ENCODE measurements around the gene LNPEP.
A peak's percentile ranks its signal among the peaks of the same experiment; 100 is the strongest.

Gene LNPEP

DNA sequence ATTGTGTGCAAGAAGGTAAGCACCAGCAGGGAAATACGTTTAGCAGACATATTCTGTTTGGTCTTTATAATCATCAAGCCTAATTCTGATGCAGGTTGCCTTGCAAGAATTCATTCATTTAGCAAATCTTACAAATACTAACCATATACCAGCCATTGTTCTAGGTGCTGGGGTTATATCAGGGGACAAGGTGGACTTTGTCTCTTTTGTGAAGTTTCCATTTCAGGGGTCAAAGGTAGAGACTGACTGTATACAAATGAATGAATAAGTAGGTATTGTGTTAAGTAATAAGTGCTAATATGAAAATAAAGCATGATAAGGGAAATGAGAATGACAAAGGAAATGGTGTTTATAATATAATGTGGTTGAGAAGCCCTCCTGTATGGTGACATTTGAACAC, 64.0 kb downstream of the LNPEP start:
- in situ Hi-C loops (cut with HindIII; ENCODE audit: low pct_unique_long_range_greater_than_20kb, low sequenced_read_pairs), result no loop called here
- no peak for DNase-seq (ENCODE audit: low read depth in 1 of 2, low spot score in 1 of 2)
- no peak for TF ChIP-seq JUND (IDR thresholded peaks at IDR 0.05; ENCODE audit: low read depth)

DNA sequence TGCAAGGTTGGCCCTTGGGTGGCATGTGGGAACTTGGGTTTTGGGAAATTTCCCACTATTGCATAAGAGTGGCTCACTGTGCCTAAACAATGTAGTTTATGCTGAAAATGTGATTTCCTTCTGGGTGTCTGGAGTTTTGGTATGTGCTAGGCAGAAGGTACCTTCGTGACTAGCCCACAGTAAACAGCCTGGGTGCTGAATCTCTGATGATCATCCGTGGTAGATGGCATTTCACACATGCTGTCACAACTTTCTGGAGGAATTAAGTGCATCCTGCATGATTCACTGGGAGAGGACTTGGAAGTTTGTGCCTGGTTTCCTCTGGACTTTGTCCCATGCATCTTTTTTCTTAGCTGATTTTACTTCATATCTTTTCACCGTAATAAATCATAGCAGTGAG, 64.5 kb downstream of the LNPEP start:
- DNase-seq (ENCODE audit: low read depth in 1 of 2, low spot score in 1 of 2), result no peak
- TF ChIP-seq JUND (IDR thresholded peaks at IDR 0.05; ENCODE audit: low read depth), result no peak
- in situ Hi-C loops (cut with HindIII; ENCODE audit: low pct_unique_long_range_greater_than_20kb, low sequenced_read_pairs), result no loop called here

GRCh38 chr5:97002983-97003382, 67.1 kb downstream of the LNPEP start:
- DNase-seq (ENCODE audit: low read depth in 1 of 2, low spot score in 1 of 2), result no peak
- in situ Hi-C loops (cut with HindIII; ENCODE audit: low pct_unique_long_range_greater_than_20kb, low sequenced_read_pairs), result no loop called here
- TF ChIP-seq JUND (IDR thresholded peaks at IDR 0.05; ENCODE audit: low read depth), result no peak

GRCh38 chr5:97004423-97005060, 68.7 kb downstream of the LNPEP start:
- in situ Hi-C loops (cut with HindIII; ENCODE audit: low pct_unique_long_range_greater_than_20kb, low sequenced_read_pairs), result no loop called here
- no peak for DNase-seq (ENCODE audit: low read depth in 1 of 2, low spot score in 1 of 2)
- no peak for TF ChIP-seq JUND (IDR thresholded peaks at IDR 0.05; ENCODE audit: low read depth)

GRCh38 chr5:97006454-97007060, 70.7 kb downstream of the LNPEP start:
- DNase-seq (ENCODE audit: low read depth in 1 of 2, low spot score in 1 of 2), result no peak
- in situ Hi-C loops (cut with HindIII; ENCODE audit: low pct_unique_long_range_greater_than_20kb, low sequenced_read_pairs), result no loop called here
- no peak for TF ChIP-seq JUND (IDR thresholded peaks at IDR 0.05; ENCODE audit: low read depth)

- peak in 1 of 2 experiments; percentile 4 for DNase-seq (ENCODE audit: low read depth in 1 of 2, low spot score in 1 of 2)
- in situ Hi-C loops (cut with HindIII; ENCODE audit: low pct_unique_long_range_greater_than_20kb, low sequenced_read_pairs), result no loop called here
- no peak for TF ChIP-seq JUND (IDR thresholded peaks at IDR 0.05; ENCODE audit: low read depth)
Measured at GRCh38 chr5:97009212-97009898, 73.5 kb downstream of the LNPEP start.

GRCh38 chr5:97009921-97010320, 74.0 kb downstream of the LNPEP start:
- no peak for TF ChIP-seq JUND (IDR thresholded peaks at IDR 0.05; ENCODE audit: low read depth)
- in situ Hi-C loops (cut with HindIII; ENCODE audit: low pct_unique_long_range_greater_than_20kb, low sequenced_read_pairs), result no loop called here
- DNase-seq (ENCODE audit: low read depth in 1 of 2, low spot score in 1 of 2), result no peak

DNA sequence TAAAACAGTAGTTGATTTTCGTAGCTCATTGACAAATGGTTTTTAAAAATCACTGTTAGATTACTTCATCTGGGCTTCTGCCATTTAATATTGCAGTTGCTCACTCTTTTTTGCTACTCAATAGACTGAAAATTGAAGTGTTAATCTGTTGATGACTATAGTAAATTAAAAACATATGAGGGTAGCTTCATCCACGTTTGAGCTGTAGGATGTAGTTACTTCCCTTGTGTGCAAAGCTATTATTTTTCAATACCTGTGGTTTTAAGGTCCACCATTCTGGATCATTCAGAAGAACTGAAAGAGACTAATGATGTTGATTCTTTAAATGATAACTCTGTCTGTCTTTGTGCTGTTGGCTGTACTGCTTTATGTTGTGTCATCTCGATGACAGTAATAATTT, 74.7 kb downstream of the LNPEP start:
- no peak for DNase-seq (ENCODE audit: low read depth in 1 of 2, low spot score in 1 of 2)
- in situ Hi-C loops (cut with HindIII; ENCODE audit: low pct_unique_long_range_greater_than_20kb, low sequenced_read_pairs), result no loop called here
- no peak for TF ChIP-seq JUND (IDR thresholded peaks at IDR 0.05; ENCODE audit: low read depth)

DNA sequence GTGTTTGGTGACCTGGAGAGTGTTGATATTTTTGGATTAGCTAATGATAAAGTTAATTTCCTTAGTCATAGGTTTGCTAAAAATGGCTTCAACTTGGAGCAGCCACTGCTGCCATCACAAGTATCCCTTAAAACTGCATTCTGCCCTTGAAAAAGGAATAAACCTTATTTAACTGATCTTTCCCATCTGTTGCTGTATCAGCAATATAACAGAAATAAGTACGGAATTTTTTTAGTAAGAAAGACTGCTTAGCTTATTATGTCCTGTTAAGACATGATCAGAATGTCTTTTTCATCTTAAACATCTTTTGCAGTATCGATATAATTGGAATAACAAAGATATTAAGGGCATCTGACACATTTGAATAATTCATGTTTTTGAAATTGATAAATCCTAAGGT, 75.7 kb downstream of the LNPEP start:
- no peak for TF ChIP-seq JUND (IDR thresholded peaks at IDR 0.05; ENCODE audit: low read depth)
- in situ Hi-C loops (cut with HindIII; ENCODE audit: low pct_unique_long_range_greater_than_20kb, low sequenced_read_pairs), result no loop called here
- DNase-seq (ENCODE audit: low read depth in 1 of 2, low spot score in 1 of 2), result no peak

DNA sequence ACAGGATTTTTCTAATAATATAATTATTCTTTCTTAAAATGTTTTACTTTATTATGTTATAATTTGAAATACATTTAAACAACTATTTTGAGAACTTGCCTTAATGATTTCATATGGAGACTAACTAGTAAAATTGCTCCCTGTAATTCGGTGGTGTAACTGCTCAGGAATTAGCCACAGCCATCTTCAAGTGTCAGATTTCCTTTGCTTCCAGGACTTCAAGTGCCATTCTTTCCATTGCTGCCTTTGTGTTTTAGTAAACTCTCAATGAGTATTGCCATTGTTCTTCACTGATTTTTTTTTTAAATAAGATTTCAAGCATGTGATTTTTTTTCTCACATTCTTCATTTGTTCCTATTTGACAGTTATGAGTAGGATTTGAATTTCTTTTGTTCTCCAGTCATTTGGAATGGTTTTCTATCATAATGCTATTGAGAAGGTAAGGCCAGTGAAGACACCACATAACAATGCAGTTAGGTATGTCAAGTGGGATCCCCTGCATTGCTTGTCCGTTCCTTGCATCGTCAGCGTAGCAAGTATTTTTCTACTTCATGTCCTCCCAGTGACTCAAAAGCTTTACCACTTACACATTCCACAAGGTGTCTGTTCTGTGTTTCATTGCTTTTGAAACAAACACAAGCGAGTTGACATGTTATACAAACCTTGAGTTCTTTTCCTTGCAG, 83.7 kb downstream of the LNPEP start:
- in situ Hi-C loops (cut with HindIII; ENCODE audit: low pct_unique_long_range_greater_than_20kb, low sequenced_read_pairs), result no loop called here
- DNase-seq (ENCODE audit: low read depth in 1 of 2, low spot score in 1 of 2), result no peak
- TF ChIP-seq JUND (IDR thresholded peaks at IDR 0.05; ENCODE audit: low read depth), result no peak

GRCh38 chr5:97021416-97021815, 85.5 kb downstream of the LNPEP start:
- no peak for DNase-seq (ENCODE audit: low read depth in 1 of 2, low spot score in 1 of 2)
- in situ Hi-C loops (cut with HindIII; ENCODE audit: low pct_unique_long_range_greater_than_20kb, low sequenced_read_pairs), result no loop called here
- TF ChIP-seq JUND (IDR thresholded peaks at IDR 0.05; ENCODE audit: low read depth), result no peak

DNA sequence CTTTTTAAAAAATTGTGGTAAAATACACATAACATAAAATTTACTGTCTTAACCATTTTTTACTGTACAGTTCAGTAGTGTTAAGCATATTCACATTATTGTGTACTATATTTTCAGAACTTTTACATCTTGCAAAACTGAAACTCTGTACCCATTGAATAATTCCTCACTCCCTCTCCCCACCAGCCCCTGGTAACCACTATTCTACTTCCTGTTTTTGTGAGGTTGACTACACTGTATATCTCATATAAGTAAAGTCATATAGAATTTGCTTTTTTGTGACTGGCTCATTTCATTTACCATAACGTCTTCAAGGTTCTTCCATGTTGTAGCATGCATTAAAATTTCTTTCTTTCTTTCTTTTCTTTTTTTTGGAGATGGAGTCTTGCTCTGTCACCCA, 87.0 kb downstream of the LNPEP start:
- in situ Hi-C loops (cut with HindIII; ENCODE audit: low pct_unique_long_range_greater_than_20kb, low sequenced_read_pairs), result no loop called here
- TF ChIP-seq JUND (IDR thresholded peaks at IDR 0.05; ENCODE audit: low read depth), result no peak
- no peak for DNase-seq (ENCODE audit: low read depth in 1 of 2, low spot score in 1 of 2)

- in situ Hi-C loops (cut with HindIII; ENCODE audit: low pct_unique_long_range_greater_than_20kb, low sequenced_read_pairs), result no loop called here
- TF ChIP-seq JUND (IDR thresholded peaks at IDR 0.05; ENCODE audit: low read depth), result no peak
Measured at GRCh38 chr5:97026721-97027120, 90.8 kb downstream of the LNPEP start.

More at GRCh38 chr5:97026721-97027120, 90.8 kb downstream of the LNPEP start:
- DNase-seq (ENCODE audit: low read depth in 1 of 2, low spot score in 1 of 2), result no peak

Measured in T47D (cell line).